NB4 (cell line): Measurements from ENCODE around the gene FBXO46.

ENCODE experiments used
- DNase-seq: peaks from one replicate; pipeline ENCODE4 v3.0.0; 2010; ENCODE audit warnings: low read depth
- H3K4me3 ChIP-seq: one replicate; pipeline ENCODE4 v1.5.1; 2011; ENCODE audit warnings: mild to moderate bottlenecking, low read depth, low read length, moderate library complexity
- MYC ChIP-seq: IDR thresholded peaks from 2 replicates; pipeline ENCODE4 v1.6.1; 2011; ENCODE audit warnings: low read depth, low read length
- POLR2A ChIP-seq: IDR thresholded peaks from 2 replicates; pipeline ENCODE4 v1.6.1; 2011; ENCODE audit warnings: mild to moderate bottlenecking; ENCODE audit not compliant: insufficient read length; ENCODE audit errors: extremely low read depth
- TF ChIP-seq, protein P1 (sequence below): IDR thresholded peaks from 2 replicates; pipeline ENCODE4 v1.6.1; 2011; ENCODE audit warnings: low read depth, low read length
- TF ChIP-seq, protein P2 (sequence below): IDR thresholded peaks from one replicate; pipeline ENCODE4 v1.5.1; 2012; ENCODE audit warnings: low read depth, low read length

Gene FBXO46

DNA sequence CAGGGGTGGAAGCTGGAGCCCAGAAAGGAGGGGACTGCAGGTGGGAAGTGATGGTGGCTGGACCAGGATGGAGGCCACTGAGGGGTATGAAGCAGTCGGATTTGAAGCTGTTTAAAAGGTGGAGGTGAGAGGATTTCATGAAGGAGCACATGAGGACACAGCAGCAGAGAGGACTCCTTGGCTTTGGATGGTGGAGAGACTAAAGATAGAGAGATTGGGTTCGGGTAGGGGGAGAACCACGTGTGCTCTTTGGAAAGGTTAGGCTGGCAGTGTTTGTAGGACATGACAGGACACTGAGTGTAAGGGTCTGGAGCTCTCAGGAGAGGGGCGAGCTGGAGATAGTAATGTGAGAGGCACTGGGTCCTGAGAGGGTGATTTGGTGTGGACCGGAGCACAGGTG lies 47.8 kb downstream of the FBXO46 start:
- no peak for DNase-seq
- TF ChIP-seq POLR2A (no peak), MYC (no peak)
- TF ChIP-seq, protein P1, sequence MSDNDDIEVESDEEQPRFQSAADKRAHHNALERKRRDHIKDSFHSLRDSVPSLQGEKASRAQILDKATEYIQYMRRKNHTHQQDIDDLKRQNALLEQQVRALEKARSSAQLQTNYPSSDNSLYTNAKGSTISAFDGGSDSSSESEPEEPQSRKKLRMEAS: no peak
- TF ChIP-seq, protein P2, sequence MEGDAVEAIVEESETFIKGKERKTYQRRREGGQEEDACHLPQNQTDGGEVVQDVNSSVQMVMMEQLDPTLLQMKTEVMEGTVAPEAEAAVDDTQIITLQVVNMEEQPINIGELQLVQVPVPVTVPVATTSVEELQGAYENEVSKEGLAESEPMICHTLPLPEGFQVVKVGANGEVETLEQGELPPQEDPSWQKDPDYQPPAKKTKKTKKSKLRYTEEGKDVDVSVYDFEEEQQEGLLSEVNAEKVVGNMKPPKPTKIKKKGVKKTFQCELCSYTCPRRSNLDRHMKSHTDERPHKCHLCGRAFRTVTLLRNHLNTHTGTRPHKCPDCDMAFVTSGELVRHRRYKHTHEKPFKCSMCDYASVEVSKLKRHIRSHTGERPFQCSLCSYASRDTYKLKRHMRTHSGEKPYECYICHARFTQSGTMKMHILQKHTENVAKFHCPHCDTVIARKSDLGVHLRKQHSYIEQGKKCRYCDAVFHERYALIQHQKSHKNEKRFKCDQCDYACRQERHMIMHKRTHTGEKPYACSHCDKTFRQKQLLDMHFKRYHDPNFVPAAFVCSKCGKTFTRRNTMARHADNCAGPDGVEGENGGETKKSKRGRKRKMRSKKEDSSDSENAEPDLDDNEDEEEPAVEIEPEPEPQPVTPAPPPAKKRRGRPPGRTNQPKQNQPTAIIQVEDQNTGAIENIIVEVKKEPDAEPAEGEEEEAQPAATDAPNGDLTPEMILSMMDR: no peak
- no peak overlapping the region for H3K4me3 ChIP-seq

DNA sequence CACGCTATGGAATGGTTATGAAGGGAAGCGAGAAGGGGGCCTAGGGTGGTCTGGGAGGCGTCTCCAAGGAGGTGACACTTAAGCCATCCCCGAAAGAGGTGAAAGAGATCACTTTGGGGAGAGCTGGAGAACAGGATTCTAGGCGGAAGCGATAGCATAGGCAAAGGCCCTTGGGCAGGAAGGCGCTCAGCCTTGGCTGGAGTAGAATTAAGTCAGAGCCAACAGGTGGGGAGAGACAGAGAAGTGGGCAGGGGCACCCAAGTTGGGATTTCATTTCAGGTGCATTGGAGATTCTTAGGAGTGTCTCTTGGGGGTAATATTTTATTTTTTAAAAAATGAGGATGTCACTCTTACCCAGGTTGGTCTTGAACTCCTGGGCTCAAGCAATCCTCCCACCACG lies 48.6 kb downstream of the FBXO46 start:
- DNase-seq: no peak
- H3K4me3 ChIP-seq: no peak overlapping the region
- TF ChIP-seq, protein P1: no peak
- no peak for TF ChIP-seq POLR2A
- TF ChIP-seq, protein P2: no peak
- TF ChIP-seq MYC: no peak

DNA sequence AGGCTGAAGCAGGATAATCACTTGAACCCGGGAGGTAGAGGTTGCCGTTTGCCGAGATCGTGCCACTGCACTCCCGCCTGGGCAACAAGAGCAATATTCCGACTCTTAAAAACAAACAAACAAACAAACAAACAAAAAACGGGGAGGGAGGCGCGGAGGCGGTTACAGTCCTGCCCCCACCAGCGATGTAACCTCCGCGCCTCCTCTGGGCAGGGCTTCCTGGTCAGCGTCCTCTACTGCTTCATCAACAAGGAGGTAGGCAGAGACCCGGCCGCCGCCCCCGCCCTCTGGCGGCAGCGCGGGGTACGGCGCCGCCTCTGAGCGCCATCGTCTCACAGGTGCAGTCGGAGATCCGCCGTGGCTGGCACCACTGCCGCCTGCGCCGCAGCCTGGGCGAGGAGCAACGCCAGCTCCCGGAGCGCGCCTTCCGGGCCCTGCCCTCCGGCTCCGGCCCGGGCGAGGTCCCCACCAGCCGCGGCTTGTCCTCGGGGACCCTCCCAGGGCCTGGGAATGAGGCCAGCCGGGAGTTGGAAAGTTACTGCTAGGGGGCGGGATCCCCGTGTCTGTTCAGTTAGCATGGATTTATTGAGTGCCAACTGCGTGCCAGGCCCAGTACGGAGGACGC lies 49.2 kb downstream of the FBXO46 start:
- peak; percentile 78 for DNase-seq
- H3K4me3 ChIP-seq: no peak overlapping the region
- TF ChIP-seq POLR2A (no peak), MYC (0 out of 2 replicates have a peak, but pooled peaks have one; percentile 8)
- TF ChIP-seq, protein P1: no peak
- TF ChIP-seq, protein P2: peak; percentile 75

DNA sequence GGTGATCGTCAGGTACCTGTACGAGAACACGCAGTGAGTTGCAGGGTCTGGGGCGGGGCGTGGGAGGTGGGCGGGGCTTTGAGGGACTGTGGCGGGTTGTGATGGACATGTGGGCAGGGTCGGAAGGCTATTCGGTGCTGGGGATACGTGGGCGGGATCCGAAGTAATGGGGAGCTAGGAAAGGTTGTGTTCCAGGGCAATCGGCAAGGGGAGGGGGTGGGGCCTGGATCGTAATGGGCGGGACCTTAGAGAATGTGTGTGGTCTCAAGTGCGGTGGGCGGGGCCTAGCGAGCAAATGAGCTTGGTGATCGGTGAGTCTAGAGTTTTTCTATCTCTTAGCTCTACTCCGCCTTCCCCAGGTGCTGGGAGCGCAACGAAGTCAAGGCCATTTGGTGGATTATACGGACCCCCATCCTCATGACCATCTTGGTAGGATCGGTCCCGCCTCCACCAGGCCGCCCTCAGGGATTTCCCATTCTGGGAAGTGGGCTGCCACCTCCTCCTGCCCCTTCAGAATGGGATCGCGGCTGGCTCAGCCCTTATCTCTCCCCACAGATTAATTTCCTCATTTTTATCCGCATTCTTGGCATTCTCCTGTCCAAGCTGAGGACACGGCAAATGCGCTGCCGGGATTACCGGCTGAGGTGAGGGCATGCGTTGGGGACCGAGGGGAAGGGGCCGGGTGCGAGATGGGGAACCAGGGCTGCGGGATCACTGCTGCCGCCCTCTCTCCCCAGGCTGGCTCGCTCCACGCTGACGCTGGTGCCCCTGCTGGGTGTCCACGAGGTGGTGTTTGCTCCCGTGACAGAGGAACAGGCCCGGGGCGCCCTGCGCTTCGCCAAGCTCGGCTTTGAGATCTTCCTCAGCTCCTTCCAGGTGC lies 53.1 kb downstream of the FBXO46 start:
- H3K4me3 ChIP-seq: no peak overlapping the region
- DNase-seq: peak; percentile 35
- TF ChIP-seq, protein P1: no peak
- TF ChIP-seq, protein P2: no peak
- no peak for TF ChIP-seq POLR2A
- no peak for TF ChIP-seq MYC

DNA sequence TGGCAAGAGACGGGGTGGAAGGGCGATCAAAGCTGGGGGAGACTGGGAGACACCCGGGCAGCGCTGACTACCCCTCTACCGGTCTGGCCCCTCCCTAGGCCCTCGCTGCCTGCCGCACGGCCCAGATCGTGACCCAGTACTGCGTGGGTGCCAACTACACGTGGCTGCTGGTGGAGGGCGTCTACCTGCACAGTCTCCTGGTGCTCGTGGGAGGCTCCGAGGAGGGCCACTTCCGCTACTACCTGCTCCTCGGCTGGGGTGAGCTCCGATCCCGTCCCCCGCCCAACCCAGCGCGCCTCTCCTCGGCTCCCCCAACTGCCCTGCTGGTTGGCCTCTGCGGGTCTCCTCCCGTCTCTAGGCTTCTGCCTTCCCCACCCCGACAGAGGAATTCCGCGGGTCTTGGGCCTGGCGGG lies 53.8 kb downstream of the FBXO46 start:
- DNase-seq: no peak
- no peak overlapping the region for H3K4me3 ChIP-seq

More for the DNA sequence above, 53.8 kb downstream of the FBXO46 start:
- no peak for TF ChIP-seq MYC
- TF ChIP-seq, protein P2: no peak
- TF ChIP-seq, protein P1: no peak
- no peak for TF ChIP-seq POLR2A
